Measurements from ENCODE around the gene ASB18. TPM values are rescaled to one million over a fixed set of nuclear protein-coding genes. Genes with fewer than 3 reads are reported as not detected.

ASB18 gene
- total and polyA plus RNA-seq, 8 donors: not detected

- peaks cover 12 to 55% (median 20%) of the 10 kb centered on the region in 4 donors for H3K27me3 ChIP-seq
- TF ChIP-seq CTCF (IDR thresholded peaks at IDR 0.05): peak; percentile 54 to 58 (median 55)
- H3K9me3 ChIP-seq: no peaks in the 10 kb centered on the region
- H3K4me1 ChIP-seq: peaks cover 0 to 5% (median 3%) of the 10 kb centered on the region in 3 donors
- DNase-seq: peak in 5 of 6 donors; percentile 30 to 87 (median 64)
- H3K36me3 ChIP-seq: no peaks in the 10 kb centered on the region
- WGBS, 2 donors: 4 to 5% methylated on average over 55 to 65 of the region's 65 CpGs
- FAIRE-seq: no peak
- ATAC-seq: peak; percentile 71 to 92 (median 88)
- no peak overlapping the region for H3K27ac ChIP-seq
- intact Hi-C loops (cut with DNase I): no loop called here
- peak overlapping the region in 2 of 4 donors; percentile 13 to 43 for H3K4me3 ChIP-seq
Observed at GRCh38 chr2:236177967-236178889, 86.0 kb downstream of the ASB18 start.

- ATAC-seq: peak; percentile 51 to 67 (median 56)
- H3K27me3 ChIP-seq: peaks cover 12 to 61% (median 20%) of the 10 kb centered on the region in 4 donors
- no peak for TF ChIP-seq CTCF (IDR thresholded peaks at IDR 0.05)
- H3K27ac ChIP-seq: no peak overlapping the region
- H3K9me3 ChIP-seq: no peaks in the 10 kb centered on the region
- FAIRE-seq: no peak
- WGBS, 2 donors: 10 to 11% methylated on average over 20 of the region's 20 CpGs
- peaks cover 0 to 5% (median 3%) of the 10 kb centered on the region in 3 donors for H3K4me1 ChIP-seq
- intact Hi-C loops (cut with DNase I): no loop called here
- H3K36me3 ChIP-seq: no peaks in the 10 kb centered on the region
- DNase-seq: peak in 2 of 6 donors; percentile 34 to 65
- peak overlapping the region in 1 of 4 donors; percentile 43 for H3K4me3 ChIP-seq
Observed at GRCh38 chr2:236177604-236177966, 86.6 kb downstream of the ASB18 start.

- Histone ChIP-seq H3K4me1 (peaks cover 0 to 5% (median 3%) of the 10 kb centered on the region in 3 donors), H3K27me3 (peaks cover 12 to 66% (median 20%) of the 10 kb centered on the region in 4 donors), H3K9me3 (no peaks in the 10 kb centered on the region), H3K36me3 (no peaks in the 10 kb centered on the region), H3K27ac (no peak overlapping the region), H3K4me3 (no peak overlapping the region)
- WGBS, 2 donors: 39 to 50% methylated on average over 21 of the region's 21 CpGs
- intact Hi-C loops (cut with DNase I): no loop called here
- ATAC-seq (no peak), DNase-seq (no peak), FAIRE-seq (no peak)
- TF ChIP-seq CTCF (IDR thresholded peaks at IDR 0.05): no peak
Observed at GRCh38 chr2:236176951-236177350, 87.3 kb downstream of the ASB18 start.

GRCh38 chr2:236176417-236176816 is 87.8 kb downstream of the ASB18 start:
- peak in 2 of 4 donors; percentile 12 to 23 for TF ChIP-seq CTCF (IDR thresholded peaks at IDR 0.05)
- Histone ChIP-seq H3K4me1 (peaks cover 0 to 5% (median 3%) of the 10 kb centered on the region in 3 donors), H3K27me3 (peaks cover 12 to 66% (median 19%) of the 10 kb centered on the region in 4 donors), H3K4me3 (no peak overlapping the region), H3K36me3 (no peaks in the 10 kb centered on the region), H3K27ac (no peak overlapping the region), H3K9me3 (no peaks in the 10 kb centered on the region)
- no peak for FAIRE-seq
- peak in 2 of 4 donors; percentile 39 to 42 for ATAC-seq
- WGBS, 2 donors: 6 to 9% methylated on average over 7 of the region's 7 CpGs
- DNase-seq: no peak
- intact Hi-C loops (cut with DNase I): no loop called here

Data from pancreas (tissue), 10 donors.